Lung (tissue), 12 donors: ENCODE results near the gene ARID1B. TPM values are rescaled to one million over a fixed set of nuclear protein-coding genes. Genes with fewer than 3 reads are reported as not detected.

Experiments used
- ATAC-seq: fragments of 200-7000 bp; cut with Tn5 transposase; one replicate; pipeline ENCODE4 v1.9.1; 2020; ENCODE audit warnings: moderate number of reproducible peaks; ENCODE audit not compliant: insufficient read depth, low FRiP score
- DNase-seq, 3 donors: peaks; one replicate each; pipeline ENCODE4 v3.0.0-alpha.2; 2013 to 2017
- H3K27ac ChIP-seq, 2 donors: one replicate each; pipeline ENCODE4 v1.5.1; 2013; ENCODE audit warnings: mild to moderate bottlenecking in 2 of 2, moderate library complexity in 2 of 2, control low read depth in 1 of 2, inconsistent platforms in 1 of 2, low read depth in 1 of 2, low read length in 1 of 2
- H3K27me3 ChIP-seq, 3 donors: one replicate each; pipeline ENCODE4 v1.5.1; 2013; ENCODE audit warnings: low read length in 2 of 3; ENCODE audit not compliant: control insufficient read depth in 3 of 3, insufficient read depth in 3 of 3
- H3K36me3 ChIP-seq, 4 donors: one replicate each; pipeline ENCODE4 v1.5.1; 2013; ENCODE audit warnings: low read length in 4 of 4, mild to moderate bottlenecking in 1 of 4, moderate library complexity in 1 of 4; ENCODE audit not compliant: control insufficient read depth in 4 of 4, insufficient read depth in 4 of 4
- H3K4me1 ChIP-seq, 5 donors: one replicate each; pipeline ENCODE4 v1.5.1; 2013; ENCODE audit warnings: low read length in 5 of 5, mild to moderate bottlenecking in 2 of 5, moderate library complexity in 1 of 5; ENCODE audit not compliant: control insufficient read depth in 5 of 5, insufficient read depth in 5 of 5
- H3K4me3 ChIP-seq: one replicate; pipeline ENCODE4 v1.5.1; 2013; ENCODE audit warnings: mild to moderate bottlenecking, control low read depth, moderate library complexity
- H3K9ac ChIP-seq, 2 donors: one replicate each; pipeline ENCODE4 v1.5.1; 2013; ENCODE audit warnings: low read length in 2 of 2, control low read depth in 1 of 2; ENCODE audit not compliant: insufficient read depth in 1 of 2
- H3K9me3 ChIP-seq, 4 donors: one replicate each; pipeline ENCODE4 v1.5.1; 2013; ENCODE audit warnings: low read length in 3 of 4, mild to moderate bottlenecking in 1 of 4, moderate library complexity in 1 of 4; ENCODE audit not compliant: control insufficient read depth in 4 of 4, insufficient read depth in 3 of 4
- WGBS, 2 donors: extraction: QIAGEN DNeasy Blood & Tissue Kit; methylation state at CpG; one replicate each; pipeline ENCODE4 v1.1.7; 2013; 5-methylcytosine and 5-hydroxymethylcytosine counted together
- polyA plus RNA-seq, 2 donors: library from polyadenylated mRNA; stranded (reverse); fragments of 200-250 nt; gene quantifications; one replicate each; pipeline ENCODE4 v1.2.1, GENCODE V29; 2013
- total RNA-seq, 2 donors: library from RNA; depleted of rRNA in 1 of 2; stranded (reverse); fragments of >200 nt in 1 of 2; gene quantifications; one replicate each; pipeline ENCODE4 v1.2.1, GENCODE V29; 2014 to 2021
- TF ChIP-seq, protein P1 (sequence below): IDR thresholded peaks from 2 replicates; pipeline ENCODE4 v1.5.1; 2012; ENCODE audit warnings: mild to moderate bottlenecking; ENCODE audit errors: control extremely low read depth, extremely low read depth
- donor health status: control.
- donor health status: control.
- donor health status: Bipolar disorder and iron deficiency.
- donor health status: healthy.
- donor health status: DM: yes; HTN: yes; CAD: no.

ARID1B gene
- total and polyA plus RNA-seq, 4 donors = 10.5 to 239 (median 50.9) TPM

DNA sequence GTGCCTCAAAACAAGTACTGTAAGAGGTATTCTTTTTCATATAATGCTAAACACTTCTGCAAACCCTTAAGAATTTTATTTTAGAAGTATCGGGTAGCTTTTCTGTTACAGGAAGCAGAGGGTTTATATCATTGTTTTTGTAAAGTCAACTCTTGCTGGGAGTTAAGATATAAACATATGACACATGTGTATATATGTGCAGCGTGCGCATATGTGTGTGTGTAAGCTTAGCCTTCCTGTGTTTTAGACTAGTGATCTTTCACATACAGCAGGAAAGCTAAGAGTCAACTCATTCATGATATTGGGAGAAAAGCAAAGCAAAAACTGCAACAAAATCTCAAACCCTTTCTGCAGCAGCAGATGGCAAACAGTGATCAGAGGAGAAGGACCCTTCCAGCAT, 102.4 kb downstream of the ARID1B start:
- Histone ChIP-seq H3K9ac (no peak overlapping the region), H3K36me3 (no peaks in the 10 kb centered on the region), H3K9me3 (no peaks in the 10 kb centered on the region), H3K27me3 (no peaks in the 10 kb centered on the region), H3K4me3 (no peak overlapping the region), H3K4me1 (peaks cover 23 to 44% (median 28%) of the 10 kb centered on the region in 5 donors), H3K27ac (no peak overlapping the region)
- TF ChIP-seq, protein P1, sequence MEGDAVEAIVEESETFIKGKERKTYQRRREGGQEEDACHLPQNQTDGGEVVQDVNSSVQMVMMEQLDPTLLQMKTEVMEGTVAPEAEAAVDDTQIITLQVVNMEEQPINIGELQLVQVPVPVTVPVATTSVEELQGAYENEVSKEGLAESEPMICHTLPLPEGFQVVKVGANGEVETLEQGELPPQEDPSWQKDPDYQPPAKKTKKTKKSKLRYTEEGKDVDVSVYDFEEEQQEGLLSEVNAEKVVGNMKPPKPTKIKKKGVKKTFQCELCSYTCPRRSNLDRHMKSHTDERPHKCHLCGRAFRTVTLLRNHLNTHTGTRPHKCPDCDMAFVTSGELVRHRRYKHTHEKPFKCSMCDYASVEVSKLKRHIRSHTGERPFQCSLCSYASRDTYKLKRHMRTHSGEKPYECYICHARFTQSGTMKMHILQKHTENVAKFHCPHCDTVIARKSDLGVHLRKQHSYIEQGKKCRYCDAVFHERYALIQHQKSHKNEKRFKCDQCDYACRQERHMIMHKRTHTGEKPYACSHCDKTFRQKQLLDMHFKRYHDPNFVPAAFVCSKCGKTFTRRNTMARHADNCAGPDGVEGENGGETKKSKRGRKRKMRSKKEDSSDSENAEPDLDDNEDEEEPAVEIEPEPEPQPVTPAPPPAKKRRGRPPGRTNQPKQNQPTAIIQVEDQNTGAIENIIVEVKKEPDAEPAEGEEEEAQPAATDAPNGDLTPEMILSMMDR = no peak
- ATAC-seq (no peak), DNase-seq (peak in 2 of 3 donors; percentile 36 to 60)
- 51 to 53% methylated on average over 3 of the region's 3 CpGs for WGBS, 2 donors

DNA sequence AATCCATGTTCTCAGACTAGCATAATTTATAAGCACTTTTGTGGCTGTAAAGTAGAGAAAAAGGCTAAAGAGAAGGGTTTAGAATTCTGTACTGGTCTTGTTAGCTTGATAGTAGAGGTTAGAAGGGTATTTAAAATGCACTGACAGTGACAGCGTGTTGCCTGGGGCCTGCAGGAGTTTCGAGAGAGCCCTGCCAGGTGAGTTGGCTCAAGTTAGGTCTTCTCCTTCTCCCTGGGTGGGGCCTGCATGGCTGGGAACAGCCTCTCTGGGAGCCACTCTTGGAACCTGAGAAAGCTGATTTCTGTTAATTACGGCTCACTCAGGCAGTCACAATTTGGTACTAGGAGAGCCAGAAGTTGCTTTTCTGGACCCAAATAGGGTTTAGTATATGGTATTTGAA, 103.7 kb downstream of the ARID1B start:
- no peak overlapping the region for H3K9ac ChIP-seq
- DNase-seq (no peak), ATAC-seq (no peak)
- peaks cover 23 to 44% (median 28%) of the 10 kb centered on the region in 5 donors for H3K4me1 ChIP-seq
- H3K36me3 ChIP-seq = no peaks in the 10 kb centered on the region
- TF ChIP-seq, protein P1 = no peak
- no peaks in the 10 kb centered on the region for H3K27me3 ChIP-seq
- 70 to 87% methylated on average over 3 of the region's 3 CpGs for WGBS, 2 donors
- no peaks in the 10 kb centered on the region for H3K9me3 ChIP-seq
- no peak overlapping the region for H3K4me3 ChIP-seq
- H3K27ac ChIP-seq = peak overlapping the region in 1 of 2 donors; percentile 46

DNA sequence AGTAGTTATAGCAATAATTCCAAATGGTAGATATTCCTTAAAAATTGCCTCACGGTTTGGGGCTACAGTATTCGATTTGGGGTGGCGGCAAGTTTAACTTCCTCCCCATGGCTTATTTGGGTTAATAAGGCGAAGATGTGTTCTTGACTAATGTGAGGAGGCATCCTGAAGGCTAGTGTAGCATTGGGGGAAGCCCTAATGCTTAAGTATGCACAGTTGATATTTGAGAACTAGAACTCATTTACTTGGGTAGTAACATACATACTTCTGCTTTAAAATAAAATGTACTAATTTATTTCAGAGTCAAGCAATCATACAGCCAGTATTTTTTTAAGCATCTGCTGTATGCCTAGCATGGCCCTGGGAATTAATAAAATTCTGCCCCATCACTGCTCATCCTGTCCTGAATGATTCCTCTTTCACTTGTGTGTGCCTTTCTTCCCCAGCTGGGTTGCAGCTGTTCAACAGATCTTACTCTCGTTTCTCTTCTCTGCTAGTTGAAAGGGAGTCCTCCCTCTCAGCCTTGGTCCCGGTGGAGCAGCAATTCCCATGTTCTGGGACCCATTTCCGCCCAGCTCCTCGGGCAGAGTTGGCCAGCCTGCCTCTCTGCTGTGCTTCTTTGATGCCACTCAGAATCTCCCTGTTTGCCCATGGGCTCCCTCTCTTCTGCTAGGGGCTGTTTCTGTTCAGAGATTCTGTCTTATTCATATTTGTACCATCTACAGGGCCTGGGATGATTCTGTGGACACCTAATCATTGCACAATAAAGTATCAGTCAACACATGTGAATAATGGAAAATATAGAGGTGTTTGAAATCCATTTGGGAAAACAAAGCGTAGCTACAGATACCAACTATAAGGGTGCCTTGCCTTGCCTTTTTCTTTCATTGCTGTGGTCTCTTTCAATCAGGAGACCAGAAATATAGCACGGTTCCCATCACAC, 104.8 kb downstream of the ARID1B start:
- peaks cover 23 to 44% (median 29%) of the 10 kb centered on the region in 5 donors for H3K4me1 ChIP-seq
- no peaks in the 10 kb centered on the region for H3K36me3 ChIP-seq
- no peaks in the 10 kb centered on the region for H3K9me3 ChIP-seq
- TF ChIP-seq, protein P1 = no peak
- no peaks in the 10 kb centered on the region for H3K27me3 ChIP-seq
- no peak overlapping the region for H3K4me3 ChIP-seq
- ATAC-seq = no peak
- H3K9ac ChIP-seq = no peak overlapping the region
- peak; percentile 30 to 59 (median 48) for DNase-seq
- peak overlapping the region in 1 of 2 donors; percentile 4 for H3K27ac ChIP-seq
- 78 to 83% methylated on average over 10 of the region's 10 CpGs for WGBS, 2 donors
